Measurements from ENCODE around the gene ZBTB40. TPM values are rescaled to one million over a fixed set of nuclear protein-coding genes. Genes with fewer than 3 reads are reported as not detected.

ZBTB40 gene
- polyA plus RNA-seq, 2 donors, result 3.7 to 5.3 TPM

- Histone ChIP-seq H3K9me3 (ENCODE audit: control insufficient read depth in 2 of 2, insufficient read depth in 1 of 2, low read depth in 1 of 2, low read length in 1 of 2) (no peaks in the 10 kb centered on the region), H3K36me3 (ENCODE audit: control insufficient read depth in 2 of 2, insufficient read depth in 2 of 2, low read length in 1 of 2) (peaks cover 41 to 63% of the 10 kb centered on the region in 2 donors), H3K4me1 (ENCODE audit: control insufficient read depth in 2 of 2, insufficient read depth in 2 of 2, low read length in 1 of 2) (no peaks in the 10 kb centered on the region), H3K27me3 (ENCODE audit: control insufficient read depth in 1 of 2, insufficient read depth in 2 of 2, low read length in 2 of 2) (no peaks in the 10 kb centered on the region), H3K27ac (ENCODE audit: low read depth in 2 of 2, low read length in 1 of 2) (no peak overlapping the region), H3K4me3 (ENCODE audit: low read depth in 1 of 2, low read length in 2 of 2) (no peak overlapping the region)
- 91 to 95% methylated on average over 7 of the region's 7 CpGs for WGBS, 2 donors
Measured at GRCh38 chr1:22522221-22522743, 70.6 kb downstream of the ZBTB40 start.

DNA sequence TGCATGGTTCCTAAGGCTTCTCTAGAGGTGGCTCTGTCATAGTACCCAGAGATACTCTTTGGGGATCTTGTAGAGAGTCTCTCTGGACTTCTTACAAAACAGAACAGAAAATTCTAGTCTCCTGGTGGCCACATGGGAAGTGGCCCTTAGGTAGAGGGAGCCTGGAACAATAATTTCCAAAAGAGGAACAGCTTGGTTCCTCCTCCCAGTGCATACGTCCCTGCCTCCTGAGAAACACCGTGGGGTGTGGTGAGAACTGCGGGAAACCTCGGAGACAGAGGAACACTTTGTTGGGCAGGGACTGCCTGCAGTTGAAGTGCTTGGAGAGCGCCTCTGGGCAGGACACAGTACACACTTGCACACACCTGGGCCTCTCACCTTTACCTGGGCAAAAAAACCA is 72.8 kb downstream of the ZBTB40 start:
- Histone ChIP-seq H3K9me3 (ENCODE audit: control insufficient read depth in 2 of 2, insufficient read depth in 1 of 2, low read depth in 1 of 2, low read length in 1 of 2) (no peaks in the 10 kb centered on the region), H3K36me3 (ENCODE audit: control insufficient read depth in 2 of 2, insufficient read depth in 2 of 2, low read length in 1 of 2) (peaks cover 39 to 58% of the 10 kb centered on the region in 2 donors), H3K4me1 (ENCODE audit: control insufficient read depth in 2 of 2, insufficient read depth in 2 of 2, low read length in 1 of 2) (no peaks in the 10 kb centered on the region), H3K27me3 (ENCODE audit: control insufficient read depth in 1 of 2, insufficient read depth in 2 of 2, low read length in 2 of 2) (no peaks in the 10 kb centered on the region), H3K4me3 (ENCODE audit: low read depth in 1 of 2, low read length in 2 of 2) (no peak overlapping the region), H3K27ac (ENCODE audit: low read depth in 2 of 2, low read length in 1 of 2) (no peak overlapping the region)
- whole genome bisulfite sequencing, 2 donors, result 87 to 91% methylated on average over 5 of the region's 5 CpGs

- Histone ChIP-seq H3K9me3 (ENCODE audit: control insufficient read depth in 2 of 2, insufficient read depth in 1 of 2, low read depth in 1 of 2, low read length in 1 of 2) (no peaks in the 10 kb centered on the region), H3K4me1 (ENCODE audit: control insufficient read depth in 2 of 2, insufficient read depth in 2 of 2, low read length in 1 of 2) (no peaks in the 10 kb centered on the region), H3K4me3 (ENCODE audit: low read depth in 1 of 2, low read length in 2 of 2) (no peak overlapping the region), H3K36me3 (ENCODE audit: control insufficient read depth in 2 of 2, insufficient read depth in 2 of 2, low read length in 1 of 2) (peaks cover 33 to 54% of the 10 kb centered on the region in 2 donors), H3K27me3 (ENCODE audit: control insufficient read depth in 1 of 2, insufficient read depth in 2 of 2, low read length in 2 of 2) (no peaks in the 10 kb centered on the region), H3K27ac (ENCODE audit: low read depth in 2 of 2, low read length in 1 of 2) (no peak overlapping the region)
- 87 to 88% methylated on average over 3 of the region's 3 CpGs for WGBS, 2 donors
Measured at GRCh38 chr1:22525211-22525610, 73.6 kb downstream of the ZBTB40 start.

DNA sequence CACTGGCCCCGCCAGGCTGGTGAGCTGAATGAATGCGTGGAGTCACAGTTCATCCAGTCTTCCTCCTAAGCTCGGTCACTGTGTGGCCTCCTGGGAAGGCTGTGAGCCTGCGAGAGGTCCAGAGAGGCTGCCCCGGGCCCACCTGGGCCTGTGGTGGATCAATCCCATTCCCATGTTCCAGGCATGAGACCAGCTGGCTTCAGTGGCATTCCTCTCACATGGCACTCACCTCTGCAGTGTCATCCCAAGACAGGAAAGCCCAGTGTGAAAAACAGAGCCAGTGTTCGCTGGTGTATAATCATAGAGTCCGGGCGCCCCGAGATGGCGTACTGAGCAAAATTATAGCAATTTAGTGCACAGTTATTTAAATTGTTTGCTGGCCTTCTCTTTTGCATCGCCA is 74.0 kb downstream of the ZBTB40 start:
- Histone ChIP-seq H3K27ac (ENCODE audit: low read depth in 2 of 2, low read length in 1 of 2) (no peak overlapping the region), H3K36me3 (ENCODE audit: control insufficient read depth in 2 of 2, insufficient read depth in 2 of 2, low read length in 1 of 2) (peaks cover 30 to 53% of the 10 kb centered on the region in 2 donors), H3K4me1 (ENCODE audit: control insufficient read depth in 2 of 2, insufficient read depth in 2 of 2, low read length in 1 of 2) (peaks cover 0 to 1% of the 10 kb centered on the region in 2 donors), H3K27me3 (ENCODE audit: control insufficient read depth in 1 of 2, insufficient read depth in 2 of 2, low read length in 2 of 2) (no peaks in the 10 kb centered on the region), H3K4me3 (ENCODE audit: low read depth in 1 of 2, low read length in 2 of 2) (no peak overlapping the region), H3K9me3 (ENCODE audit: control insufficient read depth in 2 of 2, insufficient read depth in 1 of 2, low read depth in 1 of 2, low read length in 1 of 2) (no peaks in the 10 kb centered on the region)
- WGBS, 2 donors, result 92 to 96% methylated on average over 11 of the region's 11 CpGs

- peaks cover 0 to 3% of the 10 kb centered on the region in 2 donors for H3K4me1 ChIP-seq (ENCODE audit: control insufficient read depth in 2 of 2, insufficient read depth in 2 of 2, low read length in 1 of 2)
- H3K27ac ChIP-seq (ENCODE audit: low read depth in 2 of 2, low read length in 1 of 2), result no peak overlapping the region
- no peak overlapping the region for H3K4me3 ChIP-seq (ENCODE audit: low read depth in 1 of 2, low read length in 2 of 2)
- no peaks in the 10 kb centered on the region for H3K27me3 ChIP-seq (ENCODE audit: control insufficient read depth in 1 of 2, insufficient read depth in 2 of 2, low read length in 2 of 2)
- H3K36me3 ChIP-seq (ENCODE audit: control insufficient read depth in 2 of 2, insufficient read depth in 2 of 2, low read length in 1 of 2), result peaks cover 27 to 51% of the 10 kb centered on the region in 2 donors
- H3K9me3 ChIP-seq (ENCODE audit: control insufficient read depth in 2 of 2, insufficient read depth in 1 of 2, low read depth in 1 of 2, low read length in 1 of 2), result no peaks in the 10 kb centered on the region
- 77 to 80% methylated on average over 10 to 11 of the region's 11 CpGs for WGBS, 2 donors
Measured at GRCh38 chr1:22526098-22526497, 74.4 kb downstream of the ZBTB40 start.

GRCh38 chr1:22526677-22527076 is 75.0 kb downstream of the ZBTB40 start:
- Histone ChIP-seq H3K4me3 (ENCODE audit: low read depth in 1 of 2, low read length in 2 of 2) (no peak overlapping the region), H3K4me1 (ENCODE audit: control insufficient read depth in 2 of 2, insufficient read depth in 2 of 2, low read length in 1 of 2) (peaks cover 0 to 3% of the 10 kb centered on the region in 2 donors), H3K36me3 (ENCODE audit: control insufficient read depth in 2 of 2, insufficient read depth in 2 of 2, low read length in 1 of 2) (peaks cover 22 to 45% of the 10 kb centered on the region in 2 donors), H3K27me3 (ENCODE audit: control insufficient read depth in 1 of 2, insufficient read depth in 2 of 2, low read length in 2 of 2) (no peaks in the 10 kb centered on the region), H3K9me3 (ENCODE audit: control insufficient read depth in 2 of 2, insufficient read depth in 1 of 2, low read depth in 1 of 2, low read length in 1 of 2) (no peaks in the 10 kb centered on the region), H3K27ac (ENCODE audit: low read depth in 2 of 2, low read length in 1 of 2) (no peak overlapping the region)
- WGBS, 2 donors, result 90 to 92% methylated on average over 5 of the region's 5 CpGs

GRCh38 chr1:22527122-22527521 is 75.5 kb downstream of the ZBTB40 start:
- Histone ChIP-seq H3K4me1 (ENCODE audit: control insufficient read depth in 2 of 2, insufficient read depth in 2 of 2, low read length in 1 of 2) (peaks cover 0 to 3% of the 10 kb centered on the region in 2 donors), H3K36me3 (ENCODE audit: control insufficient read depth in 2 of 2, insufficient read depth in 2 of 2, low read length in 1 of 2) (peaks cover 20 to 44% of the 10 kb centered on the region in 2 donors), H3K27me3 (ENCODE audit: control insufficient read depth in 1 of 2, insufficient read depth in 2 of 2, low read length in 2 of 2) (no peaks in the 10 kb centered on the region), H3K27ac (ENCODE audit: low read depth in 2 of 2, low read length in 1 of 2) (no peak overlapping the region), H3K4me3 (ENCODE audit: low read depth in 1 of 2, low read length in 2 of 2) (no peak overlapping the region), H3K9me3 (ENCODE audit: control insufficient read depth in 2 of 2, insufficient read depth in 1 of 2, low read depth in 1 of 2, low read length in 1 of 2) (no peaks in the 10 kb centered on the region)
- WGBS, 2 donors, result 83 to 88% methylated on average over 7 of the region's 7 CpGs

DNA sequence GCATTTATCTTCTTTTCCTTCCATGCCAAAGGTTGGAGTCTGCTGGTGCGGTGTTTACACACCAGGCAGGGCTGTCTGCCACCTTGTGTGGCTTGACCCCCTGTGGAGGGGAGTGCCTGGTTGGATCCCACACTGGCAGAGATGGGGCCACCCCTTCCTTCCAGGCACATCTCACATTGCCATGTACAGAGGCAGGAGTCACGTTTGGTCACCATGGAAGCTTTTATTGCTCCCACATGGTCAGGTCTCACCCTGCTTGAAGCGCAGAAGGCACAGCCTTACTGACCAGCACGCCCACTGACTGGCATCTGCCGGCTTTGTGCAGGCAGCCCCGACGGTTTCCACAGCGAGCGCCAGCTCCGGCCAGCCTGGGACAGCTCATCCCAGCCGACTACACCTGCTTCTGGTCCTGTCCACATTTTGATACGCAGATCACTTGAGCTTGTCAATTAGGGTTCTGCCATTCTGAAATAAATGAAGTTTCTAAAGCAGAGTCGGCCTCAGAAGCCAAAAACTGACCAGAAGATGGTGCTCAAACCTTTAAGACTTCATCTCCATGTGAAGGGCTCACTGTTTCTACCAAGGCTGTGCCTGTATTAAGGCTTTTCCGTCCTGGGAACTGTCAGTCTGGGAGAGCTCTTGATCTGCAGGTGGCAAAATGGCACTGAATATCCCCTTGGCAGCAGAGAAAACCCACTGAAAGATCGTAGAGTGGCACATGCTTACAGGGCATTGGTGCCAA is 76.1 kb downstream of the ZBTB40 start:
- Histone ChIP-seq H3K4me1 (ENCODE audit: control insufficient read depth in 2 of 2, insufficient read depth in 2 of 2, low read length in 1 of 2) (peaks cover 0 to 3% of the 10 kb centered on the region in 2 donors), H3K27ac (ENCODE audit: low read depth in 2 of 2, low read length in 1 of 2) (no peak overlapping the region), H3K36me3 (ENCODE audit: control insufficient read depth in 2 of 2, insufficient read depth in 2 of 2, low read length in 1 of 2) (peaks cover 17 to 42% of the 10 kb centered on the region in 2 donors), H3K9me3 (ENCODE audit: control insufficient read depth in 2 of 2, insufficient read depth in 1 of 2, low read depth in 1 of 2, low read length in 1 of 2) (no peaks in the 10 kb centered on the region), H3K27me3 (ENCODE audit: control insufficient read depth in 1 of 2, insufficient read depth in 2 of 2, low read length in 2 of 2) (no peaks in the 10 kb centered on the region), H3K4me3 (ENCODE audit: low read depth in 1 of 2, low read length in 2 of 2) (no peak overlapping the region)
- 81 to 85% methylated on average over 15 of the region's 15 CpGs for WGBS, 2 donors

- peaks cover 17 to 42% of the 10 kb centered on the region in 2 donors for H3K36me3 ChIP-seq (ENCODE audit: control insufficient read depth in 2 of 2, insufficient read depth in 2 of 2, low read length in 1 of 2)
- WGBS, 2 donors, result 96 to 97% methylated on average over 7 of the region's 7 CpGs
- H3K4me3 ChIP-seq (ENCODE audit: low read depth in 1 of 2, low read length in 2 of 2), result no peak overlapping the region
- H3K27ac ChIP-seq (ENCODE audit: low read depth in 2 of 2, low read length in 1 of 2), result no peak overlapping the region
- H3K9me3 ChIP-seq (ENCODE audit: control insufficient read depth in 2 of 2, insufficient read depth in 1 of 2, low read depth in 1 of 2, low read length in 1 of 2), result no peaks in the 10 kb centered on the region
- H3K4me1 ChIP-seq (ENCODE audit: control insufficient read depth in 2 of 2, insufficient read depth in 2 of 2, low read length in 1 of 2), result peaks cover 0 to 3% of the 10 kb centered on the region in 2 donors
- H3K27me3 ChIP-seq (ENCODE audit: control insufficient read depth in 1 of 2, insufficient read depth in 2 of 2, low read length in 2 of 2), result no peaks in the 10 kb centered on the region
Measured at GRCh38 chr1:22528451-22528850, 76.8 kb downstream of the ZBTB40 start.
